Bronchial epithelial cell (primary cell): ENCODE measurements around the gene SSC5D. TPM values are rescaled to one million over a fixed set of nuclear protein-coding genes. Genes with fewer than 3 reads are reported as not detected.

Experiments used
- DNase-seq: peaks from one replicate; pipeline ENCODE4 v3.0.0-alpha.2; 2010; ENCODE audit warnings: low read depth
- FAIRE-seq: peaks from 2 replicates; lab custom pipeline; 2011; peaks lifted over from hg19 to GRCh38; lab: Jason Lieb, UNC
- H3K27me3 ChIP-seq: 2 replicates; pipeline ENCODE4 v1.5.1; 2011; ENCODE audit warnings: low read length; ENCODE audit not compliant: control insufficient read depth, insufficient read depth
- H3K36me3 ChIP-seq: 2 replicates; pipeline ENCODE4 v1.5.1; 2011; ENCODE audit warnings: low read length; ENCODE audit not compliant: control insufficient read depth, insufficient read depth
- H3K4me3 ChIP-seq: 2 replicates; pipeline ENCODE4 v1.5.1; 2011; ENCODE audit warnings: mild to moderate bottlenecking, low read depth, low read length, control low read depth
- CTCF ChIP-seq: IDR thresholded peaks from 2 replicates; pipeline ENCODE4 v1.5.1; 2011; ENCODE audit warnings: mild to moderate bottlenecking, moderate library complexity, low read length, control low read depth, inconsistent platforms; ENCODE audit not compliant: insufficient read depth, severe bottlenecking
- total RNA-seq: library from RNA; depleted of rRNA; stranded (reverse); fragments of >200 nt; gene quantifications from 2 replicates; pipeline ENCODE4 v1.2.1, GENCODE V29; 2014

Gene SSC5D
- total RNA-seq, 1 donor from 2014 or later = under 0.01 TPM

- FAIRE-seq (no peak), DNase-seq (no peak)
- H3K27me3 ChIP-seq = peaks cover 5% of the 10 kb centered on the region
- no peaks in the 10 kb centered on the region for H3K36me3 ChIP-seq
- no peak for TF ChIP-seq CTCF
- H3K4me3 ChIP-seq = no peak overlapping the region
Measured at GRCh38 chr19:55490478-55491432, 2.5 kb downstream of the SSC5D start.

GRCh38 chr19:55491546-55492360 lies 3.5 kb downstream of the SSC5D start:
- no peak for FAIRE-seq
- no peak for TF ChIP-seq CTCF
- Histone ChIP-seq H3K4me3 (no peak overlapping the region), H3K27me3 (peaks cover 5% of the 10 kb centered on the region), H3K36me3 (no peaks in the 10 kb centered on the region)
- DNase-seq = no peak

GRCh38 chr19:55492362-55492944 lies 4.2 kb downstream of the SSC5D start:
- no peak overlapping the region for H3K4me3 ChIP-seq
- no peak for TF ChIP-seq CTCF
- H3K27me3 ChIP-seq = peaks cover 5% of the 10 kb centered on the region
- no peak for DNase-seq
- FAIRE-seq = no peak
- H3K36me3 ChIP-seq = no peaks in the 10 kb centered on the region

GRCh38 chr19:55493052-55493644 lies 4.9 kb downstream of the SSC5D start:
- no peak overlapping the region for H3K4me3 ChIP-seq

More at GRCh38 chr19:55493052-55493644, 4.9 kb downstream of the SSC5D start:
- DNase-seq = no peak
- no peak for FAIRE-seq
- peaks cover 5% of the 10 kb centered on the region for H3K27me3 ChIP-seq
- no peak for TF ChIP-seq CTCF
- H3K36me3 ChIP-seq = no peaks in the 10 kb centered on the region
